Suprapubic skin (tissue), 4 donors: ENCODE measurements around the gene FOXE3. TPM values are rescaled to one million over a fixed set of nuclear protein-coding genes. Genes with fewer than 3 reads are reported as not detected.

Experiments used
- DNase-seq, 2 donors: peaks; one replicate each; pipeline ENCODE4 v3.0.0-alpha.2; 2019; ENCODE audit warnings: low spot score in 2 of 2
- H3K27ac ChIP-seq: fragments of 200-600 bp; sonication (generic); one replicate; pipeline ENCODE4 v1.5.1; 2019
- H3K27me3 ChIP-seq: fragments of 200-600 bp; sonication (generic); one replicate; pipeline ENCODE4 v1.5.1; 2019
- H3K36me3 ChIP-seq: fragments of 200-600 bp; sonication (generic); one replicate; pipeline ENCODE4 v1.5.1; 2019
- H3K4me1 ChIP-seq: fragments of 200-600 bp; sonication (generic); one replicate; pipeline ENCODE4 v1.5.1; 2019
- H3K4me3 ChIP-seq: fragments of 200-600 bp; sonication (generic); one replicate; pipeline ENCODE4 v1.5.1; 2019; ENCODE audit warnings: mild to moderate bottlenecking
- H3K9me3 ChIP-seq: fragments of 200-600 bp; sonication (generic); one replicate; pipeline ENCODE4 v1.5.1; 2019
- CTCF ChIP-seq, 2 donors: fragments of 200-600 bp in 1 of 2; fragments of 450-650 bp in 1 of 2; sonication (generic) in 1 of 2; IDR thresholded peaks; one replicate each; pipeline ENCODE4 v1.5.1; 2016 to 2019; ENCODE audit warnings: antibody characterized with exemption in 2 of 2, mild to moderate bottlenecking in 1 of 2, moderate library complexity in 1 of 2
- EP300 ChIP-seq: sonication (generic); formaldehyde crosslinking; IDR thresholded peaks from one replicate; pipeline ENCODE4 v1.6.1; 2017; ENCODE audit warnings: antibody characterized with exemption
- POLR2A ChIP-seq, 2 donors: fragments of 450-650 bp; IDR thresholded peaks; one replicate each; pipeline ENCODE4 v1.6.1; 2017; ENCODE audit warnings: antibody characterized with exemption in 2 of 2, mild to moderate bottlenecking in 2 of 2, moderate library complexity in 2 of 2
- POLR2AphosphoS5 ChIP-seq, 3 donors: sonication (generic); formaldehyde crosslinking; IDR thresholded peaks; one replicate each; pipeline ENCODE4 v1.6.1; 2017; ENCODE audit warnings: antibody characterized with exemption in 3 of 3
- WGBS: methylation state at CpG from one replicate; pipeline ENCODE4 v1.1.5; 2018; 5-methylcytosine and 5-hydroxymethylcytosine counted together
- total RNA-seq, 4 donors: library from RNA; depleted of rRNA; stranded (reverse); fragments of >200 nt; gene quantifications; one replicate each; pipeline ENCODE4 v1.1.0, GENCODE V29; 2016

The FOXE3 gene
- total RNA-seq, 4 donors from 2014 or later: not detected

DNA sequence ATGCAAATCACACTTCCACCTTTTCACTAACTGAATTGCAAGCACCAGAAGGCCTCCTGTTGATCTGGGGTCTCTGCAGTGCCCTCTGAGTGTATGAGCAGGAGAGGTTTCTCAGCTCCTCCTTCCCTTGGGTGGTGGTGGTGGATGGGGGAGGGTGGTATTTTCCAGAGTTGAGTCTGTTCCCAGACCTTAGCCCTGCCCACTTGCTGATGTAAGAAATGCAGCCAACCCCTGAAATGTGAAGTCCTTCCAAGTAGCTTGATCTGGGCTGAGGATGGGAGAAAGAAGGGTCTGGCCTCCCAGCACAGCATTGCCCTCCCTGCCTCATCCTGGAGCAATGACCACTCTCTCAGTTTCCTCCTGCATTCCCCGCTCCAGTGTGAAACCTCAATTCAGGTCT lies 15.4 kb downstream of the FOXE3 start:
- Histone ChIP-seq H3K27ac (no peak overlapping the region), H3K9me3 (no peaks in the 10 kb centered on the region), H3K4me3 (no peak overlapping the region), H3K27me3 (peaks cover 70% of the 10 kb centered on the region), H3K36me3 (no peaks in the 10 kb centered on the region), H3K4me1 (peaks cover 44% of the 10 kb centered on the region)
- DNase-seq: no peak
- WGBS: 93% methylated on average over 1 of the region's 1 CpG
- TF ChIP-seq EP300 (no peak), POLR2AphosphoS5 (IDR thresholded peaks at IDR 0.05) (no peak), CTCF (IDR thresholded peaks at IDR 0.05) (no peak), POLR2A (IDR thresholded peaks at IDR 0.05) (no peak)

DNA sequence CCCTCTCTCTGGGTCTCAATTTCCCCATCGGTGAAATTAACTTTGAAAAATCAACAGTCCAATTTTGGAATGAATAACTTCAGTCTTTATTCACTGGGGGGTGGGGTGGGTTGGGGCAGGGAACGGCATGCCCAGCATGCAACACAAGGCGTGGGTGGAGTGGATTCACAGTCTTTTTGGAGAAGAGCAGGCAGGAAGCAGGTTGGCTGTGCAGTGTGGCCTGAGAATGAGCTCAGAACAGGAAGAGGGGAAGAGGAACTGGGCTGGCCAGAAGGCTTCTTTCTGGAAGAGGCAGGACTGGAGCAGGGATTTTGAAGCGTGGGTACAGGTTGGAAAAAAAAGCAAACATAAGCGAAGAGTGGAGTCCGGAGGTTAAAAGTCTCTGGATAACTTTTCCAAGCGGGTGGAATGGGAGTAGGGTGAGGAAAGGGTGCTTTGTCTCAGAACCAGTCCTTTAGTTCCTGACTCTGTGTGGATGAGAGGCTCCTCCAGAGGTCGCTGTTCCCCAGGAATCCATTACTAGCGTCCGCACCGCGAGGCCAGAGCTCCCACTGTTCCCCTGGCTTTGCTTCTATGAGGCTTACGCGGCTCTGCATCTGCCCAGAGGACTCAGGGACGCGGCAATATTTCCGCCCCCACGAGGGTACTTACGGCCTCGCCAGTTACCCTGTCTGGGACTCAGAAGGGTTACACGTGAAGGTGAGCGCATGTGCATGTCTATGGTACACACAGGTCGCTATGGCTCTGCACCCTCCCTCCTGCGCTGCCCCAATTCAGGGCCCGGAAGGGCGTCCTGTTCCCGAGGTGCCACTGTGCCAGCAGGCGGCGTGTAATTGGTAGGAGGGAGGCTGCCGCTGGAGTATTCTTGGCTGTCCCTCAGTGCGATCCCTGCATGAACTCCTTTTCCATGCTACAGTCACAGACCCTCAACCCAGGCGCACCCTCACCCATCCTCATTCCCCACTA lies 16.3 kb downstream of the FOXE3 start:
- Histone ChIP-seq H3K27ac (no peak overlapping the region), H3K4me3 (peak overlapping the region; percentile 33), H3K9me3 (no peaks in the 10 kb centered on the region), H3K27me3 (peaks cover 78% of the 10 kb centered on the region), H3K4me1 (peaks cover 52% of the 10 kb centered on the region), H3K36me3 (no peaks in the 10 kb centered on the region)
- 19% methylated on average over 21 of the region's 32 CpGs for WGBS
- peak in 1 of 2 donors; percentile 89 for DNase-seq
- no peak for TF ChIP-seq POLR2AphosphoS5 (IDR thresholded peaks at IDR 0.05)
- peak; percentile 33 to 81 for TF ChIP-seq CTCF (IDR thresholded peaks at IDR 0.05)

DNA sequence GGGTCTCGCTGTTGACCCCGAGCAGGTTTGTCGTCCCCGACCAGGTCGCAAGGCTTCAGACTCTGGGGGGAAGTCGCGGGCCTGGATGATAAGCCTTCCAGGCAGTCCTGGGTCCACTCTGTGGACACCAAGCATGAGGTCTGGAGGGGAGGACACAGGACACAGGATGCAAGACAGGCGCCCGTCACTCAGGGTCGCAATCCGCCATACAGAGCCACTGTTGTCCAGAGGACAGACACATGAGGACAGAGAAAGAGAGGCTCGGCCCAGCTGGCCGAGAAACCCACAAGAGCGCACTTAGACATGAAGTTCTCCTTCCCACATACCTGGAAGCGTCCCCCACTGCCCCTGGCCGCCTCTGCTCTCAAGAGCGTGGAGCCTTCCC lies 16.9 kb downstream of the FOXE3 start:
- 33% methylated on average over 13 of the region's 17 CpGs for WGBS
- no peaks in the 10 kb centered on the region for H3K9me3 ChIP-seq
- peaks cover 83% of the 10 kb centered on the region for H3K27me3 ChIP-seq
- H3K4me3 ChIP-seq: peak overlapping the region; percentile 33
- TF ChIP-seq POLR2AphosphoS5 (IDR thresholded peaks at IDR 0.05): no peak
- TF ChIP-seq CTCF (IDR thresholded peaks at IDR 0.05): no peak
- TF ChIP-seq EP300: no peak
- TF ChIP-seq POLR2A (IDR thresholded peaks at IDR 0.05): no peak
- no peak overlapping the region for H3K27ac ChIP-seq
- peaks cover 59% of the 10 kb centered on the region for H3K4me1 ChIP-seq
- no peaks in the 10 kb centered on the region for H3K36me3 ChIP-seq
- DNase-seq: no peak

GRCh38 chr1:47433477-47434050 lies 17.5 kb downstream of the FOXE3 start:
- no peaks in the 10 kb centered on the region for H3K36me3 ChIP-seq
- H3K4me1 ChIP-seq: peaks cover 62% of the 10 kb centered on the region
- DNase-seq: no peak
- WGBS: 14% methylated on average over 17 of the region's 30 CpGs
- peak overlapping the region; percentile 23 for H3K4me3 ChIP-seq
- H3K27ac ChIP-seq: no peak overlapping the region
- H3K27me3 ChIP-seq: peaks cover 84% of the 10 kb centered on the region
- TF ChIP-seq POLR2AphosphoS5 (IDR thresholded peaks at IDR 0.05) (no peak), CTCF (IDR thresholded peaks at IDR 0.05) (no peak), POLR2A (IDR thresholded peaks at IDR 0.05) (no peak), EP300 (no peak)
- H3K9me3 ChIP-seq: no peaks in the 10 kb centered on the region
